Thyroid gland (tissue), 4 donors: ENCODE measurements around the gene ANKRD27.

Source experiments
- POLR2A ChIP-seq, 2 donors: fragments of 450-650 bp; IDR thresholded peaks; one replicate each; pipeline ENCODE4 v1.6.1; 2017; ENCODE audit warnings: antibody characterized with exemption in 2 of 2, mild to moderate bottlenecking in 2 of 2, moderate library complexity in 1 of 2
- TF ChIP-seq, protein P1 (sequence below), 6 experiments: fragments of 200-600 bp in 3 of 6; fragments of 450-650 bp in 3 of 6; sonication (generic) in 3 of 6; IDR thresholded peaks; one replicate each; pipeline ENCODE4 v1.5.1; 2016 to 2019; ENCODE audit warnings: antibody characterized with exemption in 6 of 6, mild to moderate bottlenecking in 2 of 6, inconsistent platforms in 1 of 6, moderate library complexity in 1 of 6

DNA sequence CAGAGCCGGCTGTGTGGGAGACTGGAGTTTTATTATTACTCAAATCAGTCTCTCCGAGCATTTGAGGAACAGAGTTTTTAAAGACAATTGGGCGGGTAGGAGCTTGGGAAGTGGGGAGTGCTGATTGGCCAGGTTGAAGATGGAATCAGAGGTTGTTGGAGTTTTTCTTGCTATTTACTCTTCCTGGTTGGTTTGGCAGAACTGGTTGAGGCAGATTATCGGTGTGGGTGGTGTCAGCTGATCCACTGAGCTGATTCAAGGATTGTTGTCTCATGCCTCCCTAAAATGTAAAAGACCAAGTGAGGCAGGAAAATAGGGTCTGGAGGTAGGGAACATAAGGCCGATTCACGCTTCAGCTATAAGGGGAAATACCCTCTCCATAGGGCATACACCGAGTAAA, 43.3 kb upstream of the ANKRD27 start:
- no peak for TF ChIP-seq POLR2A (IDR thresholded peaks at IDR 0.05)
- TF ChIP-seq, protein P1, sequence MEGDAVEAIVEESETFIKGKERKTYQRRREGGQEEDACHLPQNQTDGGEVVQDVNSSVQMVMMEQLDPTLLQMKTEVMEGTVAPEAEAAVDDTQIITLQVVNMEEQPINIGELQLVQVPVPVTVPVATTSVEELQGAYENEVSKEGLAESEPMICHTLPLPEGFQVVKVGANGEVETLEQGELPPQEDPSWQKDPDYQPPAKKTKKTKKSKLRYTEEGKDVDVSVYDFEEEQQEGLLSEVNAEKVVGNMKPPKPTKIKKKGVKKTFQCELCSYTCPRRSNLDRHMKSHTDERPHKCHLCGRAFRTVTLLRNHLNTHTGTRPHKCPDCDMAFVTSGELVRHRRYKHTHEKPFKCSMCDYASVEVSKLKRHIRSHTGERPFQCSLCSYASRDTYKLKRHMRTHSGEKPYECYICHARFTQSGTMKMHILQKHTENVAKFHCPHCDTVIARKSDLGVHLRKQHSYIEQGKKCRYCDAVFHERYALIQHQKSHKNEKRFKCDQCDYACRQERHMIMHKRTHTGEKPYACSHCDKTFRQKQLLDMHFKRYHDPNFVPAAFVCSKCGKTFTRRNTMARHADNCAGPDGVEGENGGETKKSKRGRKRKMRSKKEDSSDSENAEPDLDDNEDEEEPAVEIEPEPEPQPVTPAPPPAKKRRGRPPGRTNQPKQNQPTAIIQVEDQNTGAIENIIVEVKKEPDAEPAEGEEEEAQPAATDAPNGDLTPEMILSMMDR (IDR thresholded peaks at IDR 0.05), result no peak
